MM.1S (cell line): ENCODE data around the gene SLC35B1.

Experiments used
- CTCF ChIP-seq: fragments of 300-600 bp; sonication (generic); IDR thresholded peaks from 2 replicates; pipeline ENCODE4 v1.5.1; 2016; ENCODE audit warnings: antibody characterized with exemption, low read length, mixed read lengths
- EZH2phosphoT487 ChIP-seq: fragments of 300-600 bp; sonication (generic); IDR thresholded peaks from 2 replicates; pipeline ENCODE4 v1.6.1; 2018; ENCODE audit warnings: antibody characterized with exemption, low read length

GRCh38 chr17:49676276-49676868 is 31.4 kb downstream of the SLC35B1 start:
- TF ChIP-seq CTCF (no peak), EZH2phosphoT487 (no peak)
